ENCODE data around the gene ANTKMT.

The ANTKMT gene

GRCh38 chr16:715477-716199 is 5.3 kb upstream of the ANTKMT start:
- no peak for DNase-seq (ENCODE audit: low read depth in 2 of 2)

GRCh38 chr16:716200-716568 is 4.8 kb upstream of the ANTKMT start:
- no peak for DNase-seq (ENCODE audit: low read depth in 2 of 2)

DNA sequence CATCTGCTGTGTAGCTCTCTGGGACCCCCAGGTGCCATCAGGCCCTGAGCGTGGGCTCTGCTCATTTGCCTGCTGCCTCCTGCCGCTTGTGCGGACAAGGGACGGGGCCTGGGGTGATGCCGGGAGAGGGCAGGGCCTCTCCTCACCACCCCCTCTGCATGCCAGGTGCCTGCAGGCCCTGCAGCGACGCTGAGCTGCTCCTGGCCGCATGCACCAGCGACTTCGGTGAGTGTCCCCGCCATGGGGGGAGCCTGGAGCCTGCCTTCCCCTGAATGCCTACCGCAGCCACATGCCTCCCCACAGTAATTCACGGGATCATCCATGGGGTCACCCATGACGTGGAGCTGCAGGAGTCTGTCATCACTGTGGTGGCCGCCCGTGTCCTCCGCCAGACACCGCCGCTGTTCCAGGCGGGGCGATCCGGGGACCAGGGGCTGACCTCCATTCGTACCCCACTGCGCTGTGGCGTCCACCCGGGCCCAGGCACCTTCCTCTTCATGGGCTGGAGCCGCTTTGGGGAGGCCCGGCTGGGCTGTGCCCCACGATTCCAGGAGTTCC is 4.1 kb upstream of the ANTKMT start:
- no peak for DNase-seq (ENCODE audit: low read depth in 2 of 2)

DNA sequence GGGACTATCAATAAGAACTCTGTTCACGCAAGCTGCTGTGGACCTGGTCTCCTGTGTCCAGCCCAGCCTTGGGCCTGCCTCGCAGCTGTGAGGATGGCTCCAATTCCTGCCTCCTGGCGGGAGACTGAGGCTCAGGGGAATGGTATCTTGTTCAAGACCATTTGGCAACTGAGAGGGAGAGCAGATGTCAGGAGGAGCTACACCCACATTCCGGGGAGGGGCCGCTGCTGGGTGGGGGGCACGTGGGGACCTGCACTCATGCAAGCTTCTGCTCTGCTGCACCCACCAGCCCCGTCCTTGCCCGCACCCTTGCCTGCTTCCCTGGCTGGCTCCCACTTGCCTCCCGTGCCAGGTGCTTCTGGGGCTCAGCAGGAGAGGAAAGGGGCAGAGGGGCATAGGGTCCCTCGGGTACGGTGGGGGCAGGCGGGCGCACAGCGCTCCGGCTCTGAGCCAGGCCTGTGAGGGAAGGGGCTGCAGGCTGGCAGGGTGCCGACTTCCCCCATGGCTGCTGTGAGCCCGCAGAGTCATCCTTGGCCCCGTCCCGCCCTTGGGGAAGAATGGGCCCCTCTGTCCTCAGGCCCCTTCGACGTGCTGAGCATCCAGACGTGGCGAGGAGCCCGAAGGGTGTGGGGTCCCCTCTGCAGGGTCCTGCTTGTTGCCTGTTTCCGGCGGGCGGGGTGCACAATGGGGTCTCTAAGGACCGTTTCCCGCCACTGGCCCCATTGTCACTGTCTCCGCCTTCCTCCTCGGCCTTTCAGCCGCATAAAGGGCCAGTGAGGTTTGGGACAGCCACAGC is 3.3 kb upstream of the ANTKMT start:
- DNase-seq (ENCODE audit: low read depth in 2 of 2): no peak

- DNase-seq (ENCODE audit: low read depth in 2 of 2): no peak
Observed at GRCh38 chr16:718389-718788, 2.6 kb upstream of the ANTKMT start.

- no peak for DNase-seq (ENCODE audit: low read depth in 2 of 2)
Observed at GRCh38 chr16:718922-719321, 2.0 kb upstream of the ANTKMT start.

GRCh38 chr16:719815-720446 is 1.0 kb upstream of the ANTKMT start:
- DNase-seq (ENCODE audit: low read depth in 2 of 2): no peak

- DNase-seq (ENCODE audit: low read depth in 2 of 2): no peak
Observed at GRCh38 chr16:720447-720989, 428 bp upstream of the ANTKMT start.

DNA sequence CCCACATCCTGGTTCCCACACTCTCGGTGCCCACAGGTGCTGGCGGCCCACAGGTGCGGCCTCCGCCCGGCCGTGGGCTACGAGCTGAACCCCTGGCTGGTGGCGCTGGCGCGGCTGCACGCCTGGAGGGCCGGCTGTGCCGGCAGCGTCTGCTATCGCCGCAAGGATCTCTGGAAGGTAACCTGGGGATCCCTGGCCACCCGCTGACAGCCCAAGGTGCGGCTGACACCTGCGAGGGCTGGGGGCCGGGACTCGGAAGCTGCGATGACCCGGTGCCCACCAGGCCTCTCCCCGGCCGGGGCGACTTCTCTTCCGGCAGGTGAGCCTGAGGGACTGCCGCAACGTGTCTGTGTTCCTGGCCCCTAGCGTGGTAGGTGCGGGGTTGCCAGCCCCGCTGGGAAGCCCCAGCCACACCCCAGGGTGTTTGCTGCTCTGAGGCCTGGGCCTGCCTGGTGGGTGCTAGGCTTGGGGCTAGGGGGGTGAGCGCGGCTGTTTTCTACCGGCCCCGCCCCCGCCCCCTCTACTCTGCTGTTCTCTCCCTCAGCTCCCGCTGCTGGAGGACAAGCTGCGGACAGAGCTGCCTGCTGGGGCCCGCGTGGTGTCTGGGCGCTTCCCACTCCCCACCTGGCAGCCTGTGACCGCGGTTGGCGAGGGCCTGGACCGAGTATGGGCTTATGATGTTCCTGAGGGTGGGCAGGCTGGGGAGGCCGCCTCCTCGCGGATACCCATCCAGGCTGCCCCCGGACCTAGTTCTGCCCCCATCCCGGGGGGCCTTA is 1.0 kb downstream of the ANTKMT start:
- DNase-seq (ENCODE audit: low read depth in 2 of 2): no peak

- DNase-seq (ENCODE audit: low read depth in 2 of 2): no peak
Observed at GRCh38 chr16:722835-723633, 2.1 kb downstream of the ANTKMT start.

DNA sequence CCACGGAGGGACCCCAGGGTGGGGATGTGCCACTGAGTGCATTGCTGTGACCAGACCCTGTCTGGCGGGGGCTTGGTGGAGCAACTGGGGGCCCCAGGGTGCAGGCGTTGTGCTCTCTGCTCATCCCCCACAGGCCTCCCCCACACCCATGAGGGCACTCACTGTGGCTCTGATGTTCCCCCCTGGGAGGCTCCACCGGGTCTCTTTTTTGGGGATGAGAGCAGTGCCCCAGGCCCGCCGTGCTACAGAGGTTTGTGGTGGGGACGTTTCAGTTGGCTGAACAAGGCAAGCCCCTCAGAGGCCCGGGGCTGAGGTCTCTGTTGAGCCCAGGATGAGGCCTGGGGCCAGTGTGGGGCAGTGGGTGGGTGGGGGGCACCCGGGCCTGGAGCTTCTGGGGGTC is 2.7 kb downstream of the ANTKMT start:
- DNase-seq (ENCODE audit: low read depth in 2 of 2): no peak

DNA sequence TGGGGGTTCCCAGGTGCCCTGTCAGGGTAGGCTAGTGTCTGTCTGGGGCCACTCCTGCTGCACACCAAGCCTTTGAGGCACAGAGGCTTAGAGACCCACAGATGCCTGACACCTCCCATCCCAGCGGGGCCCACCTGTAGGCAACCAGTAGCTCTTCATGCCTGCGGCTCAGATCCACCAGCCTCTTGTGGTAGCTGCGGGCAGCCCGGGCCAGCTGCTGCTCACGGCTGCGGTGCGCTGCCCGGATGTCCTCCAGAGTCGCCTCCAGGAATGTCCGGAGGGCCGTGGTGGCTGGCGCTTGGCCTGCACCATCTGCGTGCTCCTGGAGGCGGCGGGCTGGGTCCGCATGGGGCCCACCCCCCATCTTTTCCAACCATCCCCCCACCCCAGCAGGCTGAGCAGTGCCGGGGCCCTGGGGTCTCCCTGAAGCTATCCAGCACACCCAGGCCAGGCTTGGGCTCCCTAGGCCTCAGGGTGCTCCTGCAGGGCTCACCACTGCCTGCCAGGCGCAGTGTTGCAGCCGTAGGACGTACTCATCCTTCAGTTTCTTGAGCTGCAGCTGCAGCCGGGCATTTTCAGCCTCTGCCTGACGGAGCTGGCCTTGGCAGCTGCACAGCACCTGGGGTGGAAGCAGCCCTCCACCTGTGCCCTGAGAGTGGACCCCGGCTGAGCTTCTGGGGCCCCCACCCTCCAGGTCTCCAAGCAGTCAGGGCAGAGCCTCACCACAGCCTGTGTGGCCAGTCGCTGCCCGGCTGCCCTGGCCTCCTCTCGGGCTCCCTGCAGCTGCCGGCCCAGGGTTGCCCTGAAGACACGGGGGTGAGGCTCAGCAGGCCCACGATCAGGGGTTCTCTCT is 3.5 kb downstream of the ANTKMT start:
- DNase-seq (ENCODE audit: low read depth in 2 of 2): no peak

DNA sequence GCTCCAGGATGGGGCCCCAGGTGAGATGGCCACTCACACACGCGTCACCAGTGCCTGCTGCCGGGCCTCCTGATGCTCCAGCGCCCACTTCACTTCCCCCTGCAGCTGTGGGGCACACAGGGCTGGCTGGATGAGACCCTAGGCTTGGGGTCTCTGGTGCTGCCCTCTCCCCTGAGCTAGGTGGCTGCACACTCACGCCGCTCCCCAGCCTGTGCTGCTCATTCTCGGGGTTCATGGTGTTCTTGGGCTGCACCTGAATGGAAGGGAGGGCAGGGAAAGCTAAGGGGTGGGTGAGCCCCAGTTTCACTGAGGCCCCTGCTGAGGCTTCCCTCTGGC is 4.1 kb downstream of the ANTKMT start:
- DNase-seq (ENCODE audit: low read depth in 2 of 2): no peak

DNA sequence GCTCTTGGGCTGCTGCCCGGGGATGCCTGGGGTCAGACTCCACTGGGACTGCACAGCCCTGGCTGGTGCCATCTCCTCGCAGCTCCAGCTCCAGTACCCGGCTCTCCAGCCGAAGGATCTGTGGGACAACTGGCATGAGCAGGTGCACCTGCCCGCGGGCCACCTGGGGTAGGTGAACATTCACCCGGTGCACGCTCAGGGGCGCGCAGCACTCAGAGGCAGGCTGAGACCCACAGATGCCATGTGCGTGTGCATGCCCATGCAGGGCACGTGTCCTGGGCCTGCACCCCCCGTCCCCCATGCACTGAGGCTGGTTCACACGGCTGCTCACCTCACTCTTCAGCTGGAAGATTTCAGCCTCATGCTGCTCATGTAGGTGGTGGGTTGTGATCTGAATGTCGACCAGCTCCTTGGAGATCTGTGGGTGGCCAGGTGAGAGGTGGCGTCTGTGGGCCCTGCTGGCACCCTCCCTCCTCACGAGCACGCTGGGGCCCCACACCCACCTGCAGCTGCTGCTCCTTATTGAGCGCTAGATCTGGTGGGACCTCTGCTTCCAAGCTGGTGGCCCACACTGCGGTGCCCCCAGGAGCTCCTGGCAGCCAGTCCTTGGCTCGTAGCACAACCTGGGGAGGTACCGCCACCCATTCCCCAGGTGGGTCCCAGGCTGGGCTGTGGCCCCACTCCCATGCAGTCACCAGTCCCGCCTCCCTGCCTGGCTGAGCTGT is 4.7 kb downstream of the ANTKMT start:
- no peak for DNase-seq (ENCODE audit: low read depth in 2 of 2)

DNA sequence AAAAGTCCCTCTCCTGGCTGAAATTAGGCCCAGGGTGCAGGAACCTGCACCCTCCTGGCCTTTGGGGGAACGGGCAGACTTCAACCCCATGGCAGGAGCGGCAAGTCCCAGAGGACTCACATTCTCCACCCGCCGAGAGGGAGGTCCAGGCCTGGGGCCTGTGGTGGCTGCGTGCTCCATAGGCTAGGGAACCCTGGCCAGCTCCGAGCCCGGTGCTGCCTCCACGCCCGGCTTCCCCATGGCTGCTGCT is 5.2 kb downstream of the ANTKMT start:
- DNase-seq (ENCODE audit: low read depth in 2 of 2): no peak

- no peak for DNase-seq (ENCODE audit: low read depth in 2 of 2)
Observed at GRCh38 chr16:726438-727290, 5.7 kb downstream of the ANTKMT start, which contains the start of the genes CCDC78 and HAGHL. TSS of gene CCDC78 (minus strand) at chr16:726443. CDS start at chr16:726367, 76 bp downstream. TSS of gene HAGHL (plus strand) at chr16:727106. CDS start at chr16:727510, 404 bp downstream.

DNA sequence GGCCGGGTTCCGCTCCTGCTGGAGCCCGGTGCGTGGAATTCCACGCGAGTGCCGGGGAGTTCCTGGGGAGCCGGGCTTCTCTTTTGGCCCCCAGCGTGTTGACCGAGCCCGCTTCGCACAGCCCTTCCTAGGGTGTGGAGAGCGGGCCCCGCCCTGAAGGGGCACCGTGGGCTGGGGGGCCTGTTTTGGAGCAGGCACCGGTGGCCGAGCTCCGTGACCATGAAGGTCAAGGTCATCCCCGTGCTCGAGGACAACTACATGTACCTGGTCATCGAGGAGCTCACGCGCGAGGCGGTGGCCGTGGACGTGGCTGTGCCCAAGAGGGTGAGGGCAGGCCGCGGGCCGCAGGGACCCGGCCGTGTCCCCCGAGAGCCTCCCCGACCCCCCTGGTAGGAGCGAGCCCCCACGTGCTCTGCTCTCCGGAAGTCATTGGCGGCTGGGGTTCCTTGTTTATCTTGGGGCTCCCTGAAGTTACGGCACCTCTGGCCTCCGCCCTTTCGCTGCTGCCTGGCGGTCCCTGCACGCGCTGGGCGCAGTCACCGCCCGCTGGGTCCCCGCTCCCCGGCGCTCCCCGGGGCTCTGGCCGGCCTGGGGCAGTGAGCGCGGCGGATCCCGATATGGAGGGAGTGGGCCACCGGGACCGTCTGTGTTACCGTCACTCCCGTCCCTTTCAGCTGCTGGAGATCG is 6.5 kb downstream of the ANTKMT start:
- DNase-seq (ENCODE audit: low read depth in 2 of 2): no peak
